NT2/D1 (cell line): Measurements from ENCODE around the gene FPR1.

ENCODE experiments used
- SUZ12 ChIP-seq: IDR thresholded peaks from 2 replicates; pipeline ENCODE4 v1.6.1; 2011; ENCODE audit not compliant: insufficient read length, insufficient read depth; ENCODE audit errors: extremely low read depth
- YY1 ChIP-seq: IDR thresholded peaks from 2 replicates; pipeline ENCODE4 v1.6.1; 2011; ENCODE audit not compliant: insufficient read length, insufficient read depth
- ZNF274 ChIP-seq: IDR thresholded peaks from 2 replicates; pipeline ENCODE4 v1.6.1; 2011; ENCODE audit warnings: mild to moderate bottlenecking, low read depth, low read length

GRCh38 chr19:51737924-51738323, 13.8 kb downstream of the FPR1 start:
- no peak for TF ChIP-seq YY1
- no peak for TF ChIP-seq SUZ12
- TF ChIP-seq ZNF274: no peak
